Middle frontal gyrus (tissue), 1 donor: ENCODE results near the gene C15orf40.
"Not testable (repeated sequence)": the region's sequence is repeated elsewhere in the genome, so short reads cannot be mapped to it uniquely, and the experiment has no call there.

Source experiments
- DNase-seq: peaks from one replicate; pipeline ENCODE4 v3.0.0-alpha.2; 2015; ENCODE audit warnings: low spot score; ENCODE audit errors: extremely low spot score

Gene C15orf40

GRCh38 chr15:82952158-82953081 lies 59.0 kb downstream of the C15orf40 start, which contains the start of gene HOMER2:
TSS of gene HOMER2 (minus strand) at chr15:82952720. CDS start at chr15:82952535, 185 bp downstream.
- DNase-seq = no peak

DNA sequence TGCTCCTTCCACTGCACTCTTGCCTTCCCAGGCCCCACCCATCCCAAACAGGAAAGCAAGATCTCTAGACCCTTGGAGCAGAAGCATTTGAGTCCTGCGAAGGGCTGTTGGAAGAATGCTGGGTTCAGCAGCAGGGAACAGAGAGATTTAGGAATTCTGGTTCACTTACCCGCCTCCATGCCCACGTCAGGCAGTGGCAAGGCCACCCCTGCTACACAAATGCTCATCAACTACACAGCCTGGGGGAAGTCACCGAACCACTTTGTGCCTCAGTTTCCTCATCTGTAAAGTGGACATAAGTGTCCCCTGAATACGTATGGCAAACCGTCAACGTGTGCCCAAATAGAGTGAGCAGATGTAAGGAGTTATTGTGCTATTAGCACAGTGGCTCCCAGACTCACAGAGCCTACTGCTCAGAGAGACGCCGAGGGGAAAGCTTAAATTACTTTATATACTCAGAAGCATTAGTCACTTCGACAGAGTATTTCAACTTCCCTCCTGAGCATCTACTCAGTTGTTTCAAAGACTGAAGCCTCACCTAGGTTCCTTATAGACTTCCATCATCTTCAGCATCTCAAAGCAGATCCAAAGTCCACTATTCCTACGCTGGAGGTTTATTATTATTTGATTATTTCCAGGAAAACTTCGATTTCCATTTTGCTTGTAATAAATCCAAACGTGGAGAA lies 59.8 kb downstream of the C15orf40 start:
- DNase-seq = no peak

DNA sequence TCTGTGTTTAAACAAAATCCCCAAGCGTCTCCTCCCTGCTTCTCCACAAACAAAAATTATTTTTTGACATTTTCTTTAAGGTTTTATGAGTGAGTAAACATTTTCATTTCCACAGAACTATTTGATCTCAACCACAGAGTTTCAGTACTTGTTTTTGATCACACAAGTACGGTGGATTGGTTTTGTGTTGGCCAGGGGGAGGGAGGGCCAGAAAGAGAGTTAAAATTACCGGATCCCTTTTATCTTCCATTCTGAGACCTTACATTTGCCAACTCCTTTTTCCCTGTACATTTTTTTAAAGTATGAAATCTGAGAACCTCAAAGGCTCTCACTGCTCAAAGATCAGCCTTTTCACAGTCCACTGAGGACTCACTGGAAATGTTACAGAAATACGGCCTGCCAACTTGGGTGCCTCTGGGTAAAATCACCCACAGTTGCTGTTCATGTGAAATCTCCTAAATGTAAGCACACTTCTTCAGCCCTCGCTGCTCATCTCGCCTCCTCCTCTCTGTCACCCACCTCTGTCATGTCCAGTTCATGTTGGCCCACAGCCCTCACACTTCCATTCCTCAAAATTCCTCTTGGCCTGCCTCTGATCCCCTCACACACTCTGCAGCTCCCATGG lies 60.6 kb downstream of the C15orf40 start:
- no peak for DNase-seq

DNA sequence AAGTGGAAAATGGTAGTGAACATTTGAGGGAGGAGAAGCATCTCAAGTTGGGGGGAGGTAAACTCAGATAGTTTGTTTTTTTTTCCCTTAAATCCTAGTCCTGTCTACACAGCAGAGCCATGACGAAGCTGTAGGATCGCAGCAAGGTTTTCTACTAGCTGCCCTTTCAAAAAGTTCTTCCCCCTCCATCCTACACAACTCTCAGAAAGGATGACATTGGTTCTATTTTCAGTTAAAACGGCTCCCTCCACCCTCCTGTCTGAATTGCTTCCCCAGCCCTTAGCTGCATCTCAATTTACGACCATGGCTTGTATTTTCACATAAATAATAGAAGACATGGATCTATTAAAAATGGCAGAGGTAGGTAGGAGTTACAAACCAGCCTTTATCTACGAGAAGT lies 61.1 kb downstream of the C15orf40 start:
- DNase-seq = no peak

GRCh38 chr15:82946155-82946701 lies 65.2 kb downstream of the C15orf40 start:
- DNase-seq = no peak

GRCh38 chr15:82945326-82945725 lies 66.1 kb downstream of the C15orf40 start:
- no peak for DNase-seq

DNA sequence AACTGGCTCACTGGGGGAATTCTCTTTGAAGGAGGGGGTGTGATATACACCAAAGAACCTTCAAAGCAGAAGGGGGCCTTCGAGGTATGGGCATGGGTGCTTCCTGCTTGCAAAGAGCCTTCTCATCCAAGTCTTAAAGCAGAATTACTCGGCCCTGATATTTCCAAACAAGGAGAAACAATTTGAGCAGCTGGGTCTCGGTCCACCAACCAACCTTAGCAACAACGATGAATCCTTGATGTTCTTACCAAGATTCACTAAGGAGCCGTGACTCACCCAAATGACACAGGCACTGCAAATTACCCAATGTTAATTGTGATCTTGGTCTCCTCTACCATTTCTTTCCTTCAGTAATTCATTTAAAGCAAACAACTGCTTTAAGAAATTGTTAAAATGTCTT lies 66.6 kb downstream of the C15orf40 start:
- no peak for DNase-seq

DNA sequence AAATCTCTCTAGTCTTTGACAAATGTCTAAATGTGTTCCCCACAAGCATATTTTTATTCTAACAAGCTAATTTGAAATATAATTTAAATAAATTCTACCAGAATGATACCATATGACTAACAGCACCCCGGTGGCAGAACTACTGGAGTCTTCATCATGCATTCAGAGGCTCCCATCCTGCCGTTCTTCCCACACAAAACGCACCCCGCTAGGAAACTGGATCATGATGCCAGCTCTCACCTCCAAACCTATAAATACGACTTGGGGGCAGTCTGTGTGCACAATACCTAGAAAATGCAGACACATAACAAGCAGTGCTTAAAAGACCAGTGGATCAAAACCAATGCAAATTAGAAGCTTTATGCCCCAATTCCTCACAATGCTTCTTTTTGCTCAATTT lies 67.4 kb downstream of the C15orf40 start:
- no peak for DNase-seq

DNA sequence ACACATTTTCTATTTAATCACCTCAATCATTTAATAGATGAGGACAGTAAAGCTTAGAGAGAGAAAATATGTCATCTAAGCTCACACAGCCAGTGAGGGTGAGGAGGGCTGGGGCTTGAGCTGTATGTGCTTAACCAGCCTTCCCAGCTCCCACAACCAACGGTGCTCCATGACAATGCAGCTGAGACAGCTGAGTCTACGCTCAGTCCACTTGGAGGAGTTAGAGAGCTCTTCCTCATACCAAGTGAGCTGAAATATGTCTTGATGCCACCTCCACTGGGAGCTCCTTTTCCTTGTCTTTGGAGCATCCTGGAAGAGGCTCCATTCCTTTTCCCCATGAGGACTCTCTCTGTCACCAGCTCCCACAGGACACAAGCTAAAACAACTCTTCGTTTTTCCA lies 68.3 kb downstream of the C15orf40 start:
- DNase-seq = no peak

DNA sequence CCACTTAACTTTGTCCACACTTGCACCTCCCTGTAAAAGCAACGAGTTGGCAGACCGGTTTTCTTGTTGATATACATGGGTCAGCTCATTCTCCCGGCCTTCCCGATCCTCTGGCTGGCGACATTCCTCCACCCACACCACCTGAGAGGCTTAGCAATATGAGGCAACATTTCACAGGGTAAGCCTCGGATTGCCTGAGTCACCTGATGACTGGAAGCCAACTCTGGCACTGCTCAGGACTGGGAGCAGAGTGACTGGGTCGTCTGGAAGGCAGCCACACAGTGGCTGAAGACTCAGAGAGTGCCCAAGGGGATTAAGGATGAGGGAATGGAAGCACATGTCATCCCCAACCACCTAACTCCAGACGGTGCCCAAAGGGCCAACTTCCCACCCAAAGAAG lies 68.7 kb downstream of the C15orf40 start:
- no peak for DNase-seq

GRCh38 chr15:82939678-82940077 lies 71.8 kb downstream of the C15orf40 start:
- not testable (repeated sequence) for DNase-seq
